ENCODE results near the gene CLDND2. TPM values are rescaled to one million over a fixed set of nuclear protein-coding genes. Genes with fewer than 3 reads are reported as not detected.

CLDND2 gene
- total and polyA plus RNA-seq, 2 donors from 2014 or later = 1.1 to 6.9 TPM

- H3K4me3 ChIP-seq (ENCODE audit: low read length in 3 of 3) = no peak overlapping the region
- H3K27me3 ChIP-seq (ENCODE audit: control insufficient read depth, insufficient read depth, low read length) = no peaks in the 10 kb centered on the region
- no peak overlapping the region for H3K9ac ChIP-seq (ENCODE audit: low read length in 3 of 3)
- H3K4me1 ChIP-seq (ENCODE audit: control insufficient read depth in 2 of 3, insufficient read depth in 2 of 3, low read depth in 1 of 3, low read length in 3 of 3) = no peaks in the 10 kb centered on the region
- no peaks in the 10 kb centered on the region for H3K9me3 ChIP-seq (ENCODE audit: control insufficient read depth in 2 of 3, insufficient read depth in 1 of 3, low read length in 3 of 3)
- no peak for FAIRE-seq
- intact Hi-C loops (cut with DNase I) = no loop called here
- no peaks in the 10 kb centered on the region for H3K36me3 ChIP-seq (ENCODE audit: control insufficient read depth in 2 of 3, insufficient read depth in 3 of 3, low read length in 3 of 3)
- no peak for TF ChIP-seq CTCF (IDR thresholded peaks at IDR 0.05; ENCODE audit: borderline replicate concordance, extremely low read depth, insufficient read depth)
- no peak overlapping the region for H3K27ac ChIP-seq (ENCODE audit: low read depth in 2 of 2, low read length in 2 of 2)
- peak in 1 of 5 donors; percentile 69 for DNase-seq
These were observed 18.2 kb upstream of the CLDND2 start for GRCh38 chr19:51386882-51387520.

- Histone ChIP-seq H3K4me1 (ENCODE audit: control insufficient read depth in 2 of 3, insufficient read depth in 2 of 3, low read depth in 1 of 3, low read length in 3 of 3) (no peaks in the 10 kb centered on the region), H3K9me3 (ENCODE audit: control insufficient read depth in 2 of 3, insufficient read depth in 1 of 3, low read length in 3 of 3) (no peaks in the 10 kb centered on the region), H3K36me3 (ENCODE audit: control insufficient read depth in 2 of 3, insufficient read depth in 3 of 3, low read length in 3 of 3) (no peaks in the 10 kb centered on the region), H3K9ac (ENCODE audit: low read length in 3 of 3) (no peak overlapping the region), H3K4me3 (ENCODE audit: low read length in 3 of 3) (no peak overlapping the region), H3K27ac (ENCODE audit: low read depth in 2 of 2, low read length in 2 of 2) (no peak overlapping the region), H3K27me3 (ENCODE audit: control insufficient read depth, insufficient read depth, low read length) (no peaks in the 10 kb centered on the region)
- DNase-seq (peak in 1 of 5 donors; percentile 17), FAIRE-seq (no peak)
- intact Hi-C loops (cut with DNase I) = no loop called here
- TF ChIP-seq CTCF (IDR thresholded peaks at IDR 0.05; ENCODE audit: borderline replicate concordance, extremely low read depth, insufficient read depth) = no peak
These were observed 13.2 kb upstream of the CLDND2 start for GRCh38 chr19:51382004-51382403.

GRCh38 chr19:51380379-51380778, 11.6 kb upstream of the CLDND2 start:
- Histone ChIP-seq H3K27me3 (ENCODE audit: control insufficient read depth, insufficient read depth, low read length) (no peaks in the 10 kb centered on the region), H3K9me3 (ENCODE audit: control insufficient read depth in 2 of 3, insufficient read depth in 1 of 3, low read length in 3 of 3) (no peaks in the 10 kb centered on the region), H3K27ac (ENCODE audit: low read depth in 2 of 2, low read length in 2 of 2) (no peak overlapping the region), H3K4me3 (ENCODE audit: low read length in 3 of 3) (no peak overlapping the region), H3K4me1 (ENCODE audit: control insufficient read depth in 2 of 3, insufficient read depth in 2 of 3, low read depth in 1 of 3, low read length in 3 of 3) (no peaks in the 10 kb centered on the region), H3K36me3 (ENCODE audit: control insufficient read depth in 2 of 3, insufficient read depth in 3 of 3, low read length in 3 of 3) (no peaks in the 10 kb centered on the region), H3K9ac (ENCODE audit: low read length in 3 of 3) (no peak overlapping the region)
- no peak for TF ChIP-seq CTCF (IDR thresholded peaks at IDR 0.05; ENCODE audit: borderline replicate concordance, extremely low read depth, insufficient read depth)
- DNase-seq = peak in 1 of 5 donors; percentile 52
- FAIRE-seq = no peak
- intact Hi-C loops (cut with DNase I) = no loop called here

- no peak for TF ChIP-seq CTCF (IDR thresholded peaks at IDR 0.05; ENCODE audit: borderline replicate concordance, extremely low read depth, insufficient read depth)
- no peaks in the 10 kb centered on the region for H3K4me1 ChIP-seq (ENCODE audit: control insufficient read depth in 2 of 3, insufficient read depth in 2 of 3, low read depth in 1 of 3, low read length in 3 of 3)
- no peaks in the 10 kb centered on the region for H3K27me3 ChIP-seq (ENCODE audit: control insufficient read depth, insufficient read depth, low read length)
- H3K27ac ChIP-seq (ENCODE audit: low read depth in 2 of 2, low read length in 2 of 2) = no peak overlapping the region
- H3K4me3 ChIP-seq (ENCODE audit: low read length in 3 of 3) = no peak overlapping the region
- no peaks in the 10 kb centered on the region for H3K9me3 ChIP-seq (ENCODE audit: control insufficient read depth in 2 of 3, insufficient read depth in 1 of 3, low read length in 3 of 3)
- DNase-seq (no peak), FAIRE-seq (no peak)
- H3K36me3 ChIP-seq (ENCODE audit: control insufficient read depth in 2 of 3, insufficient read depth in 3 of 3, low read length in 3 of 3) = no peaks in the 10 kb centered on the region
- intact Hi-C loops (cut with DNase I) = no loop called here
- H3K9ac ChIP-seq (ENCODE audit: low read length in 3 of 3) = no peak overlapping the region
These were observed 8.6 kb upstream of the CLDND2 start for GRCh38 chr19:51377422-51377821.

Measured in kidney (tissue), 14 donors.